Lower leg skin (tissue), 4 donors: ENCODE measurements around the gene TMCC3. TPM values are rescaled to one million over a fixed set of nuclear protein-coding genes. Genes with fewer than 3 reads are reported as not detected.

Experiments used
- DNase-seq, 2 donors: peaks; one replicate each; pipeline ENCODE4 v3.0.0-alpha.2; 2019; ENCODE audit warnings: low spot score in 2 of 2
- H3K4me3 ChIP-seq: fragments of 200-600 bp; sonication (generic); 2 replicates; pipeline ENCODE4 v1.5.1; 2017; ENCODE audit warnings: mild to moderate bottlenecking, low read depth; ENCODE audit not compliant: poor library complexity, severe bottlenecking
- CTCF ChIP-seq, 3 donors: fragments of 450-650 bp; IDR thresholded peaks; one replicate each; pipeline ENCODE4 v1.5.1; 2016; ENCODE audit warnings: antibody characterized with exemption in 3 of 3, mild to moderate bottlenecking in 3 of 3, moderate library complexity in 2 of 3
- POLR2A ChIP-seq, 2 donors: fragments of 450-650 bp; IDR thresholded peaks; one replicate each; pipeline ENCODE4 v1.6.1; 2016 to 2017; ENCODE audit warnings: antibody characterized with exemption in 2 of 2, mild to moderate bottlenecking in 1 of 2, moderate library complexity in 1 of 2
- WGBS, 2 donors: methylation state at CpG; one replicate each; pipeline ENCODE4 v1.1.5; 2018; 5-methylcytosine and 5-hydroxymethylcytosine counted together
- intact Hi-C: fragments of 100-400 bp; cut with DNase I; formaldehyde crosslinking; loops from one replicate; pipeline ENCODE4 v1.15.0; 2023; ENCODE audit warnings: low total_unique reads
- total RNA-seq, 4 donors: library from RNA; depleted of rRNA; stranded (reverse); fragments of >200 nt; gene quantifications; one replicate each; pipeline ENCODE4 v1.1.0, GENCODE V29; 2016

The TMCC3 gene
- total RNA-seq, 4 donors from 2014 or later: 13.8 to 18.2 (median 17.5) TPM

GRCh38 chr12:94637390-94638113 is 12.8 kb downstream of the TMCC3 start:
- 72 to 73% methylated on average over 4 of the region's 4 CpGs for WGBS, 2 donors

DNA sequence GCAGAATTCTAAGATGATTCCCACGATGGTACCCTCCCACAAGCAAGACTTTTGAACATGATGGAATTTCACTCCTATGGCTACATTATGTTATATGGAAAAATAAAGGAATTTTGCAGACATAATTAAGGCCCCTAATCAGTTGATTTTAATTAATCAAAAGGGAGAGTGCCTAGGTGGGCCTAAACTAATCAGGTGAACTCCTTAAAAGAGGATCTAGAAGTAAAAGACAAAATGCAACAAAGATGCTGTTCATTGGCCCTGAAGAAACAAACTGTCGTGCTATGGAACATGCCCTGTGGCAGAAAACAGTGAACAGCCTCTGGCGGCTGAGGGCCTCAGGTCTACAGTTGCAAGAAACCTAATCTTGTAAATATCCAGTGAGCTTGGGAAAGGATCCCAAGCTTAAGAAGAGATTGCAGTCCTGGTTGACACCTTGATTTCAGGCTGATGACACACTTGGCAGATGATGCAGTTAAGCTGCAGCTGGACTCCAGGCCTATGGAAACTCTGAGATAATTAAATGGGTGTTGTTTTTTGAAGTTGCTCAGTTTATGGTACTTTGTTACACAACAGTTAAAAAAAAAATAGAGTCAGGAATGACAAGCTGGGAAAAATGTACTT is 13.8 kb downstream of the TMCC3 start:
- intact Hi-C loops: loop anchor here (5.0 kb wide), 1 partner anchor 581 kb away; the partner anchor contains the start of genes FGD6 and VEZT
- 66 to 83% methylated on average over 3 of the region's 3 CpGs for WGBS, 2 donors
- H3K4me3 ChIP-seq: no peak overlapping the region
- TF ChIP-seq CTCF (IDR thresholded peaks at IDR 0.05) (no peak), POLR2A (IDR thresholded peaks at IDR 0.05) (no peak)
- DNase-seq: no peak

More at GRCh38 chr12:94637390-94638113, 12.8 kb downstream of the TMCC3 start:
- no peak for DNase-seq
- intact Hi-C loops: loop anchor here (5.0 kb wide), 1 partner anchor 580 kb away; the partner anchor contains the start of genes FGD6 and VEZT
- TF ChIP-seq POLR2A (IDR thresholded peaks at IDR 0.05) (no peak), CTCF (IDR thresholded peaks at IDR 0.05) (no peak)
- no peak overlapping the region for H3K4me3 ChIP-seq

DNA sequence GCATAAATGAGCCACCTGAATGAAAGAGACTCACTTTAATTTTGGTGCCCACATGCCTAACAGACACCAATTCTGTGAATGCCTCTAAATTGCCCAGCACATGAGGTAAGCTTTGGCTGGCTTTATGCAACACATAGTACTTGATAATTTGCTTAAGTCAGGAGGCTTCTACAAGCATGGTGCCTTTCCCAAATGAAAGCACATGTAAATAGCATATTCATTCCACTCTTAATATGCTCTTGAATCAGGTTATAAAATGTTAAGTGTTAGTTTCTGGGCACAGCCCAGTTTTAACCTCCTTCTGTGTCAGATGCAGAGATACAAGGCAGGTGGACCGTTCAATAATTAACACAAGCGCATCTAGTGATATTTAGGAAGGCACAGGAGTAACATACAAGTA is 15.6 kb downstream of the TMCC3 start:
- intact Hi-C loops: loop anchor here (5.0 kb wide), 1 partner anchor 583 kb away; the partner anchor contains the start of genes FGD6 and VEZT
- TF ChIP-seq CTCF (IDR thresholded peaks at IDR 0.05) (no peak), POLR2A (IDR thresholded peaks at IDR 0.05) (no peak)
- no peak for DNase-seq
- WGBS, 2 donors: 87 to 92% methylated on average over 2 of the region's 2 CpGs
- H3K4me3 ChIP-seq: no peak overlapping the region

GRCh38 chr12:94633401-94633800 is 17.0 kb downstream of the TMCC3 start:
- DNase-seq: no peak
- 95 to 100% methylated on average over 1 of the region's 1 CpG for WGBS, 2 donors
- intact Hi-C loops: no loop called here
- no peak for TF ChIP-seq CTCF (IDR thresholded peaks at IDR 0.05)
- TF ChIP-seq POLR2A (IDR thresholded peaks at IDR 0.05): no peak
- no peak overlapping the region for H3K4me3 ChIP-seq

- TF ChIP-seq POLR2A (IDR thresholded peaks at IDR 0.05): no peak
- no peak for TF ChIP-seq CTCF (IDR thresholded peaks at IDR 0.05)
- whole genome bisulfite sequencing, 2 donors: 85% methylated on average over 3 of the region's 3 CpGs
- no peak overlapping the region for H3K4me3 ChIP-seq
- no peak for DNase-seq
- intact Hi-C loops: no loop called here
Observed at GRCh38 chr12:94631058-94631457, 19.3 kb downstream of the TMCC3 start.
